HG03103 (cell line): ENCODE results near the gene SYK.
"Not testable (repeated sequence)": the region's sequence is repeated elsewhere in the genome, so short reads cannot be mapped to it uniquely, and the experiment has no call there.

Experiments
- ATAC-seq: cut with Tn5 transposase; IDR thresholded peaks from one replicate; pipeline ENCODE4 v1.9.1; 2021; ENCODE audit warnings: low read depth; ENCODE audit not compliant: unreplicated experiment

The SYK gene

DNA sequence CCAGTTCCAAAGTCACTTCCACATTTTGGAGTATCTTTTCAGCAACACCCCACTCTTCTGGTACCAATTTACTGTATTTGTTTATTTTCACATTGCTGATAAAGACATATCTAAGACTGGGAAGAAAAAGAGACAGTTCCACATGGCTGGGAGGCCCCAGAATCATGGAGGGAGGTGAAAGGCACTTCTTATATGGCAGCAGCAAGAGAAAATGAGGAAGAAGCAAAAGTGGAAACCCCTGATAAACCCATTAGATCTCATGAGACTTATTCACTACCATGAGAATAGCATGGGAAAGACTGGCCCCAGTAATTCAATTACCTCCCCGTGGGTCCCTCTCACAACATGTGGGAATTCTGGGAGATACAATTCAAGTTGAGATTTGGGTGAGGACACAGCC lies 19.6 kb downstream of the SYK start:
- ATAC-seq = not testable (repeated sequence)

DNA sequence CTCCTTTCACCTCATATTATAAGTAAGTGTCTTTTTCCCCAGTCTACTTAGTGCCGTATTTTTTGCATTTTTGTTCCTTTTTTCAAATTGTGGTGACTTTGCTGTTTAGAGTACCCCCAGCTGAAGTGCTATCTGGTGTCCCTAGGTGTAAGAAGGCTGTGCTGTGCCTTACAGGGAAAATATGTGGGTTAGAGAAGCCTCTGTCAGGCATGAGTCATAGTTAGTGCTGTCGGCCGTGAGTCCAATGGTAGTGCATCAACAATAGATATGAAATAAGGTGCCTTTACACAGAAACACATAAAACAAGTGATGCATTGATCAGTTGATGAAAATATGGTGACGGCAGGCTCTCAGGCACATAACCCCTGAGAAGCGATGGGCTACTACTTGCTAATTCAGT lies 20.1 kb downstream of the SYK start:
- ATAC-seq = no peak

DNA sequence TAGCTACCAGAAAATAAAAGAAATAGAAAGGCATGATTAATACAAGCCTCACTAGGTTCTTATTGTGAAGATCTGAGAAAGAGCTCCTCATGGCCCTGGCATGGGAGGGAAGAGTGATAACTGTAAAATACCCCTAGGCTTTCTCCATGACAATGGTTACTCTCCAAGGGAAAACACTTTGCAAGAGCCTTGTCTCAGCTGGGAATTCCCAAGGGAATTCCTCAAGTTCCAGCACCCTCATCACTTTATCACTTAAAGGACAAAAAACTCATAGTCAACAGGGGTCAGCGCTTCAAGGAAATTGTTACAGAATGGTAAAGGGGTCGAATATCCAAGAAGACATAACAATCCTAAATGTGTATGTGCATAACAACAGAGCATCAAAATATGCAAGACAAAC lies 21.2 kb downstream of the SYK start:
- ATAC-seq = no peak

DNA sequence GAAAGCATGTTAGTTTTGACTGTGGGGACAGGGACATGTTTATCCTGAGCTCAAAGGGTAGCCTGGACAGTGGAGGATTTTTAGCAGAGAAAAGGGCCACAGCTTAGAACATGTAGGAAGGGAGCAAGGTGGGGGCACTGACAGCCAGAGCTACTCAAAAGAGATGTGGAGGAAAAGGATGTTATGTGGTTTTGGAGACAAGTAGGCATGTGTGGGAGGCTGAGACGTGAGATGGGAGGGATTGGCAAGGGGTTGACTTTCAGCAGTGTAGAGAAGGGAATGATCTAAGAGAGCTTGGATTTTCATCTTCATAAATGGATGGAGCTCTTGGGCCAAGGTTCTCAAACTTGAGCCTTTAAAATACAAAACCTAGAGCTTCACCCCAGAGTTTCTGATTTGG lies 24.0 kb downstream of the SYK start:
- ATAC-seq = no peak

DNA sequence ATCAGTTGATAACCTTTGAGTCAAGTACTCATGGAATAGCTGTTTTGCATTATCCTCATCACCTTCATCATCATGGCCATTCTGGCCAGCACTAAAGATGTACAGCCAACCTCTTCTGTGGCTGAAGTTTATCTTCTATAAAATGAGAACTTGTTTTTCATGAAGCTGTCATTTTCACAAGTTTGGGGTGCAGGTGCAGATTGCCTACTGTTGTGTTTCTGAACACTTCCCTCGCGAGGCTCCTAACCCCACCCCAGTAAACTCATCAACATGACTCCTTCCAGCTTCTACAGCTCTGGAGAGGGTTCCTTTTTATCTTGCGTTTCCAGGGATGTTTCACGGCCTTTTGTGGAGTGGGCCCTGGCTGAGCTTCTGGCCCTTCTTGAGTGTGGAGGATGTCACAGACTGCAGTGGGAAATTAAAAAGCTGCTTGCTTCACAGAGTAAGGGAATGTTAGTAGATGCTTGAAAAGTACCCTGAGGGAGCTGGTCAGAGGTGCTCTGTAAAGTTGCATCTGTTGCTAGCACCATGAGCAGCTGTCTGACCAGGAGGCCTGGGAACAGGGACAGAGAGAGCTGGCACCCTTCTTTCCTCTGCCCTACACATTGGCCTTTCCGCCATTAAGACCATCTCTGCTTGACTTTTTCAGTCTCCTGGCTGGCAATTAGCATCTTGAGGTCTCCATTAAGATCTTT lies 24.9 kb downstream of the SYK start:
- no peak for ATAC-seq

DNA sequence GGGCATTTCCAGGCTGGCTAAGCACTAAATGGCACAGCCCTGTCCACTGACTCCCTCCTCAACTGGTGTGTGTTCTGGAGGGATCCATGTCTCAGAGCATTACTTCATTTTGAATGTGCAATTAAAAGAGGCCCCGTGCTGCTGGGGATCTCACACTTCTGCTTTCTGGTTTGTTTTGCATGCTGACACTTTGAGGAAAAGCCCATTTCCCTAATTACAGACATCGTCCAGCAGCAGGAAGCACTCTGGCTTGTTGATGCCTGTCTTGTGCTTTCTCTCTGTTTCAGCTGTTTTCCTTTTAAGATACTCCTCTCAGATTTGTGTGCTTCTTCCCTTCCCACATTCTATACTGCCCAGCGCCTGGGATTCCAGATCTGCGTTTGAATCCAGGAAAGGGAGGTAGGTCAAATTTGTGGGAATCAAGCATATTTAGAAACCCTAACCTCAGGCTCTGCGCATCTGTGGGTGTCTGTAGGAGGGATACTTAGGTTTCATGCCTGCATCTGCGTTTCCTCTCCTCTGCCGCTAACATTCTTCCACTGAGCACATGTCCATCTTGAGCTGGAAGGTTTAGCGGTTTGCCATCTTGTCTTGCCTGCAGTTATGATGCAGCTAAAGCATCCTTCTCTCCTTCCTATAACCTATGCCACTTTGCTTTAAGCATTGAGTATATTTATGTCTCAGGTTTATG lies 25.7 kb downstream of the SYK start:
- ATAC-seq = peak; percentile 51

DNA sequence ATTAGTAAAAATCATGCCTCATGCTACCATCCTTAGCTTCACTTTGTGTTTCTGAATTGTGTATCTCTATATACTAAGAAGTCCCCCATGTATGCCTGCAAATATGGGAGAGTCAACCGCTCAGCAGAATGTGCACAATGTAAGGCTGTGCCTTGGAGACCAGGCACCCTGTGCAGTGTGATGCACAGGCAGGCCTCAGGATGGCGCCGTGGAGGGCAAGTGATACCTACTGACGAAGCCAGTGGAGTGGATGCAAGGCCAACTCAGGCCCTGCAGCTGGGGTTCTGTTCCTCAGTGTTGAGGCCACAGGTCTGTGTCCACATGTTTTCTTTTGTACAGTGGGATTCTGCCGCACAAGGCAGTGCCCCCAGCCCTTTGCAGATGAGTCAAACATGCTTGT lies 28.4 kb downstream of the SYK start:
- no peak for ATAC-seq

DNA sequence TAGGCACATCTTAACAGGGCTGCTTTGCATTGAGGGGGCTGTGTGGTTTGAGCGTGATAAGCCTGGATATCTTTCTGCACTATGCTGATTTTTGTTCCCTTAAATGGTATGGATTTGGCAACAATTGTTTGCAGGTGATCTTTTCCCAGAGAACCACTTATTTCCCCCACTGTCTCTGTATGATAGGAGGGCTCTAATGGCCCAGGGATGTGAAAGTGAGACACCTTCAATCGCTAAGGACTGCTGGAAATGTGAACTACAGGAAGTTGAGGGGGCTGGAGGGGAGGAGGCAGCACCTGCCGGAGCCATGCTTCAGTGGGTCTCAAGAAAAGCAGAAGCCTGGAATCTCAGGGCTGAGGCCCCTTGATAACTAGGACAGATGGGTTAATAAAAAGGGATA lies 29.4 kb downstream of the SYK start:
- ATAC-seq = peak; percentile 42

DNA sequence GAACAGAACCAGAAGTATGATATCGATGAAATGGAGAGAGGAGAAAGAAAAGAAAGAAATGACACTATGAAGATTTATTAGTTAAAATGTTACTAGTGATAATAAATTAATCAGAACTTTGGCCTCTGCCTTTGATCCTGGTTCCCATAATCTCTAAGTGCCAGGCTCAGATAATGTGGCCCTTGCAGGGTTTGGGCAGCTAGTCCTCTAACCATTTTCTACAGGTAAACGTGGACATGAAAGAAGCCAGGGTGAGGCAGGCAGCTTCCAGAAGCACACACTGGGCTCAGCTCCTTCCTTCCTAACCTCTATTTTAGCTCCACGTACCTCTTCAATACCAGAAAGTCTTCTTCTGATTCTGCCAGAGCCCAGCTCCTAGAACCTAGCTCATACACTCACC lies 30.6 kb downstream of the SYK start:
- no peak for ATAC-seq

DNA sequence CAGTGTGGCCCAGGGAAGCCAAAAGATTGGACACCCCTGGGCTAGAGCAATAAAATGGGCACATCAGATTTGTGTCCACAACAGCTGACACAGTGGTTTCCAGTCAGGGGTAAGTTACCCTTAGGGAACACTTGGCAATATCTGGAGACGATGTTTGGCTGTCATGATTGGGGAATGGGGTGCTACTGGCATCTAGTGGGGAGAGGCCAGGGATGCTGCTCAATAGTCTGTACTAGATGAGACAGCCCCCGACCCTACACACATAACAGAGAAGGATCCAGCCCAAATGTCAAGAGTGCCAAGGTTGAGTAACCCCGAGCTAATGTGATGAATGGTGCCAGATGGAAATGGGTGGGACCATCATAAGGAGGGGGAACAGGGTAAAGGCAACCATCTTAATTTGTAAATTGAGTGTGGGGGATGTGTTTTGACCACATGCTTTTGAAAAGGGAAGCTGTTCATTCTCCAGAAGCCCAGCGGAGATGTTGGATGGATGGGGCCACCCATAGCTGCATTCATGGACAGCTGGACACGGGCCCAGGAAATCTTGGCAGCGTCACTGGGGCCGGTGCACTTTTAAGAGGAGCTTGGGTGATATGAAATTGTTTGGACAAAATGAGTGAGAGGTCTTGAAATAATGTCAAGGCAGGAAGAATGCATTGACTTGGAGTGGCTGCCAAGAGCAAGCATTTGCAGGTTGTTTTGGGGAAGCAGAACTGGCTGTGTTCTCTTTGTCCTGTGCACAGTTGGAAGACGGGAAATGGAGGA lies 33.4 kb downstream of the SYK start:
- ATAC-seq = no peak

DNA sequence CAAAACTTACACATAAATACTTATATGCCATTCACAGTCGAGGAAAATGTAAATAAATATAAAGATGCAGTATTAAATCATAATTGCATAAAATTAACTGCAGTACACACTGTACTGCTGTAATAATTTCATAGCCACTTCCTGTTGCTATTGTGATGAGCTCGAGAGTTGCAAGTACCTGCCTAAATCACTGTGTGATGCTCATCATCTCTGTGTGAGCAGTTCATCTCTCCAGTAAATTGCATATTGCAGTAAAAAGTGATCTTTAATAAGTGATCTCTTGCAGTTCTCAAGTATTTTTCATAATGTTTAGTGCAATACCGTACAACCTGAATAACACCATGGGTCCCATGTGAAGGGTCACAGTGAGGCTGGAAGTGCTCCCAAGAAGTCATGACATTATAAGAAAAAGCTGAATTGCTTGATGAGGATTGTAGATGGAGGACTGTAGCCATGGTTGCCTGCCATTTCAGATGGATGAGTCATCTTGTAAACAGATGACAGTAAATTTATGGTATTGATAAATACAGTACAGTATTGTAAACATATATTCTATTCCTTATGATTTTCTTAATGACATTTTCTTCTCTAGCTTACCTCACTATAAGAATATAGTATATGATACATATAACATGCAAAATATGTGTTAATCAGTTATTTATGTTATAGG lies 34.9 kb downstream of the SYK start:
- ATAC-seq = no peak

DNA sequence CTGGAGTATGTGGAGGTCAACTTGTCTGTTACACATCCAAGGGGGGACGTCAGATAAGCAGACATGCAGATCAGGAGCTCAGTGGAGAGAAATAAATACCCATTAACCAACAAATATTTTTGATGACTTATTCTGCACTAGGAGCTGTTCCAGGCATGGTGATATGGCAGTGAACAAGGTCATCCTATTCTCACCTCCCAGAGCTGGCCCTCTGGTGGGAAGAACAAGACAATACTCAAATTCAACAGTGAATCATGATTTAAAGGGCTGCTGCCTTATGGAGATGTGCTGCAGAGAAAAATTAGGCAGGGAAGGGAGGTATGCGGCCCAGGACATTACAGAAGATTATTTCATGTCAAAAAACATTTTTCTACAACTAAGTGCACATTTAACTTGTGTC lies 36.5 kb downstream of the SYK start:
- ATAC-seq = no peak

DNA sequence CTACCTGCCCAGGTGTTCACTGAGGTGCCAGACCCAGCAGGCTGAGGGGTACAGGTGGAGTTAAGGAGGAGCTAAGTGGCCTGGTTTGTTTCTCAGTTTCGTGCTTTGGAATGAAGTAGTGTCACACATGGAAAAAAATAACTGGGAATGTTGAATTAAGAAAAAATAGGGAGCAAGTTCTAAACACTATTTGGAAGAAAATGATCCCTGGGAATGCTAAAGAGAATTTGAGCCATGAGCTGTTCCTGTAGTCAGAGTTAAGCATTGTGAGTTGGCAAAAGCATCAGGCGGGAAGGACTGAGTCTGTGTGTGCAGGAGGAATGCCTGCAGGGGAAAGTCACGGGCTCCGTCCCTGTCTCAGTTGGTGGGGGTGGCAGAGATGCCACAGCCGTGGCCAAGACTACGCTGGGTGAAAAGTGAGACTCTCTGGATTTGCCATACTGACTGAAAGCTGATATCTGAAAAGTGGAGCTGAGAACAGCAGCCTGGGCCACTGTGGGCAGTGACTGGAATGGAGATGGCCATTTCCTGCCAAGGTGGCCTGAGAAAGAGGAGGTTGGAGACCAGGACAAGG lies 37.0 kb downstream of the SYK start:
- ATAC-seq = no peak

DNA sequence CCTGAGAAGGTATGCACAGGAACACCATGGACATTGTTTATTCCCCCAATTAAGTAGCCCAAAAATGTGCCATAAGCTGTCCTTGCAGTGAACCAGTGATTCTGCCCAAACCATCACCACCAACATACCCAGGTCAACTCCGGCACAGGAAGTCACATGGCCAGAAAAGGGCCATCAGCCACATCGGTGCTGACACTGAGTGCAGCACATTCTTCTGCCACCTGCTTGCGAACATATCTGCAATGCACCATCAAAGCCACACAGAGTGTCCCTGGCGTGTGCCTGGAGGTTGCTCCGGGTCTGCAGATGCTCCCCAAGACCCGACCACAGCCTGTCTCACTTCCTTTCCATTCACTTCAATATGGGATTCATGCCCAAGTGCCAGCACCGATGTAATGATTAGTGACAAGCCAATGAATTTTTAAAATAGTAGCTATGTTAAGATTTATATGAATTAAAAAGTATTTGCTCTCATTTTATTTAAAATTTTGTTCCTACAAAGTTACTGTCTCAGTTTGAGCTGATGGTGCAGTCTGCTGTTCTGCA lies 37.6 kb downstream of the SYK start:
- no peak for ATAC-seq

DNA sequence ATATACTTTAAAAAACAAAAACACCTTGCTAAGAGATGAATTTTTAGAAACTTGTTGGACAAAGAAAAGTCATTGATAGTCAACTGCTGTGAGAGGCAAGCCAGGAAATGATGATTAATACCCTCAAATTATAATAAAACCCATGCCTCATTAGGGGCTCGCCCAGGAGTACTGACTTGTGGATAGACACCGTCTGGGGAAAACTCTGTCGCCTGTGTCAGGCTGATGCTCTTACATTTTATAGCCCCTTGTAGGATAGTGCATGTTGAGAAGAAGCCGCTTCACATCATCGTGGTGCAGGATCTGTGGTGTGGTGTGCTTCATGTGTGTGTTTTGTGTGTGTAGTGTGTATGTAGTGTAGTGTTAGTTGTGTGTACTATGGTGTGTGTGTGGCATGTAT lies 39.1 kb downstream of the SYK start:
- no peak for ATAC-seq

DNA sequence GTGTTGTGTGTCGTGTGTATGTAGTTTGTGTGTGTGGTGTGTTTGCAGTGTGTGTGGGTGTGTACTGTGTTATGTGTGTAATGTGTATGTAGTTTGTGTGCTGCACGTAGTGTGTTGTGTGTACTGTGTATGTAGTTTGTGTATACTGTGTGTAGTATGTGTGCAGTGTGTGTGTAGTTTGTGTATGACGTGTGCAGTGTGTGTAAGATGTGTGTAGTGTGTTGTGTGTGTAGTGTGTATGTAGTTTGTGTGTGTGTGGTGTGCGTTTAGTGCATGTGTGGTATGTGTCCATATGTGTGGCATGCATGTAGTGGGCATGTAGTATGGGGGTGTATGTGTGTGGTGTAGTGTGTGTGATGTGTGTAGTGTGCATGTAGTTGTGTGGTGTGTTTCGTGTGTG lies 39.6 kb downstream of the SYK start:
- no peak for ATAC-seq

DNA sequence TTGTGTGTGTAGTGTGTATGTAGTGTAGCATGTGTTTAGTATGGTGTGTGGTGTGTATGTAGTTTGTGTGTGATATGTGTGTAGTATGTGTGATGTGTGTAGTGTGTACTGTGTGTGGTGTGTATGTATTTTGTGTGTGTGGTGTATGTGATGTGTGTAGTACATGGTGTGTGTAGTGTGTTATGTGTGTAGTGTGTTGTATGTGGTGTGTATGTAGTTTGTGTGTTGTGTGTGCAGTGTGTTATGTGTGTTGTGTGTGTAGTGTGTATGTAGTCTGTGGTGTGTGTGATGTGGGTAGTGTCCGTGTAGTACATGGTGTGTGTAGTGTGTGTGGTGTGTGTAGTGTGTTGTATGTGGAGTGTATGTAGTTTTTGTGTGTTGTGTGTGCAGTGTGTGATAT lies 40.0 kb downstream of the SYK start:
- no peak for ATAC-seq

DNA sequence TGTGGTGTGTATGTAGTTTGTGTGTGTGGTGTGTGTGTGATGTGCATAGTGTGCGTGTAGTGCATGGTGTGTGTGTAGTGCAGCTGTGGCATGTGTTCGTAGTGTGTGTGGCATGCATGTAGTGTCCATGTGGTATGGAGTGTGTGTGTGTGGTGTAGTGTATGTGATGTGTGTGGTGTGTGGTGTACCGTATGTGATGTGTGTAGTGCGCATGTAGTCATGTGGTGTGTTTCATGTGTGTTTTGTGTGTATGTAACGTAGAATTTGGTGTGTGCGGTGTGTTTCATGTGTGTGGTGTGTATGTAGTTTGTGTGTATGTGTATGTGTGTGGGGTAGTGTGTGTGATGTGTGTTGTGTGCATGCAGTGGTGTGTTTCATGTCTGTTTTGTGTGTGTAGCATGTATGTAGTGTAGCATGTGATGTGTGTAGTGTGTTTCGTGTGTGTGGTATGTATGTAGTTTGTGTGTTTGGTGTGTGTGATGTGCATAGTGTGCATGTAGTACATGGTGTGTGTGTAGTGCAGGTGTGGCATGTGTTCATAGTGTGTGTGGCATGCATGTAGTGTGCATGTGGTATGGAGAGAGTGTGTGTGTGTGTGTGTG lies 40.7 kb downstream of the SYK start:
- ATAC-seq = no peak

DNA sequence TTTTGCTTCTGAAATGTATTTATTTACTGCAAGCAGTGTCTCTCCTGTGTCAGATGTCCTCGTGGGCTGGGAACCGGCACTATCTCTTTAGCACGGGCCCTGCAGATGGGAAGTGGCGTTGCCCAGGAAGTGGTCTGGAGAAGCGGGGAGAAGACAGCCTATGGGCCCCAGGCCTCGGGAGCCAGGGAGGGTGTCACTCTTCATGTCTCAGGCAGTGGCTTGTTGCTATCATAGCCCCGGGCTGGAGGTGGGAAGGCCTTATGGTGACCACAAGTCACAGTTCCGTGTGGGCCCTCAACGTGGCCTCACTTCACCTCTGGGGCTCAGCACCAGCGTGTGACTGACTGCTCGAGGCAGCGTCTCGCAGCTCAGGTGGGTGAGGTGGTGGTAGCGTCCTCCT lies 41.4 kb downstream of the SYK start:
- ATAC-seq = no peak

DNA sequence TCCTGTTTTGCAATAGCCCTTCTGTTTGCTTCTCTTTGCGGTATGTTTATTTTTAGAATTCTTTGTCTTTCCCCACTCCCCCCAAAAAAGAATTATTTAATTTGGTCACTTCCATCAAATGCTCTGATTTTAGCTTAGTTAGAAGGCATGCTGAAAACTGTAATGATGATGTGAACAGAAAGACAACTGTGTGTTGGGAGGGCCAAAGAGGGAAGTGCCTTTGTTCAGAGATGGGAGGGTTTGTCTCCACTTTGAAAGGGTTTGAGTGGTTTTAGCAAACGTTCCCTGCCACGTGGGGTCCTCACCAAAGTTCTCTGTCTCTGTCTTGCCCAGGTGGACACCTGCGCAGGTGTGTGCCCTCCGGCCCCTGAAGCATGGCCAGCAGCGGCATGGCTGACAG lies 41.9 kb downstream of the SYK start:
- no peak for ATAC-seq
